Measurements from ENCODE around the gene VAMP8.
"Not testable (repeated sequence)": the region's sequence is repeated elsewhere in the genome, so short reads cannot be mapped to it uniquely, and the experiment has no call there.

VAMP8 gene

DNA sequence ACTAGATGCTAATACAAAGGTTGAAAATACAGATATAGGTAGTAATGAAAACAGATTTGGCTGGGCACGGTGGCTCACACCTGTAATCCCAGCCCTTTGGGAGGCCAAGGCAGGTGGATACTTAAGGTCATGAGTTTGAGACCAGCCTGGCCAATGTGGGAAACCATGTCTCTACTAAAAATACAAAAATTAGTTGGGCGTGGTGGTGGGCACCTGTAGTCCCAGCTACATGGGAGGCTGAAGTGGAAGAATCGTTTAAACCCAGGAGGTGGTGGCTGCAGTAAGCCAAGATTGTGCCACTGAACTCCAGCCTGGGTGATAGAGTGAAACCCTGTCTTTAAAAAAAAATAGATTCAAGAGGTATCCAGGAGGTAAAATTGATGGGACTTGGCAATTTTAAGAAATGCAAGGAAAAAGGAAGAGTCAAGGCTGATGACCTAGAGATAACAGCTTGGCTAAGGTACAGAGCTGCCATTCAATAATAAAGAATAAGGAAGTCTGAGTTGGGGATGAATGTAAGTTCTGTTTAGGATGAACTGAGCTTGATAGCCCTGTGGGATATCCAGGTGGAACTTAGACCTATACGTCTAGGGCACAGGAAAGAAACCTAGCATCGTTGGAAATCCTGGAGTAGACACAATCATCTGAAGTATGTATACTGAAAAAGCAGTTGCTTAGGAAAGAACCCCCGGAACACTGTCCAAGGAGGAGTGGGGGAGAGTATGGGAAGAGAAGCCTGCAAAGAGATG, 29.4 kb upstream of the VAMP8 start:
- no peak for DNase-seq

DNA sequence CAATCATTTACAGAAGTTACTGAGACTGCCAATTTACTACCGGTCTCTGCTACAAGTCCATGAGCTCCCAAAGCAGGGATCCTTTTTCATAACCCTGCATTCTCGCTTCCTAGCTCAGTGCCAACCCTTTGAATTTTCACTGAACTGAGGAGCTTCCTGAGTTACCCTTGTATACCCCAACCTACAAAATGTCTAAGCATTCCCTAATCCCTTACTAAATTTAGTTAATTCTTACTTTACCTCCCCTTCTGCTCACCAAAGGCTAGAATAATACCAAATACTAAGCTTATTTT, 28.8 kb upstream of the VAMP8 start:
- no peak for DNase-seq

- no peak for DNase-seq
These were observed 28.3 kb upstream of the VAMP8 start for GRCh38 chr2:85549095-85549494.

GRCh38 chr2:85549826-85550225, 27.6 kb upstream of the VAMP8 start:
- no peak for DNase-seq

DNA sequence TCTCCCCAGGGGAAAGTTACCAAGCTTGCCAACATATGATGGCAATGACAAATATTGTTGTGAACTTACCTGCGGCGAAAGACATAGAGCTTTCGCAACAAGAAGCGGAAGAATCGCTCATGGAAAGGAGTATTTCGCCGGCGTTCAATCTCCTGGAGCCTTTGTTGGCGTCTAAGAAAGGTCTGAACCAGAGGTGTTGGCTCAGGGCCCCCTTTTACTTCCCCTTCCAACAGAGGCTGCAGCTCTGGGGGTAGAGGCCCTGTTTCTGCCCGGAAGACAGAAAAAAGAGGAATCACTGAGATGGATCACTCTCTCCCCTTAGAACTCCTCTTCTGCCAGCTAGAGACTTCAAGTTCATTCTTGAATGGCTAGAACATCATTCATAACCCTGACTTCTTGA, 26.9 kb upstream of the VAMP8 start:
- DNase-seq: no peak

DNA sequence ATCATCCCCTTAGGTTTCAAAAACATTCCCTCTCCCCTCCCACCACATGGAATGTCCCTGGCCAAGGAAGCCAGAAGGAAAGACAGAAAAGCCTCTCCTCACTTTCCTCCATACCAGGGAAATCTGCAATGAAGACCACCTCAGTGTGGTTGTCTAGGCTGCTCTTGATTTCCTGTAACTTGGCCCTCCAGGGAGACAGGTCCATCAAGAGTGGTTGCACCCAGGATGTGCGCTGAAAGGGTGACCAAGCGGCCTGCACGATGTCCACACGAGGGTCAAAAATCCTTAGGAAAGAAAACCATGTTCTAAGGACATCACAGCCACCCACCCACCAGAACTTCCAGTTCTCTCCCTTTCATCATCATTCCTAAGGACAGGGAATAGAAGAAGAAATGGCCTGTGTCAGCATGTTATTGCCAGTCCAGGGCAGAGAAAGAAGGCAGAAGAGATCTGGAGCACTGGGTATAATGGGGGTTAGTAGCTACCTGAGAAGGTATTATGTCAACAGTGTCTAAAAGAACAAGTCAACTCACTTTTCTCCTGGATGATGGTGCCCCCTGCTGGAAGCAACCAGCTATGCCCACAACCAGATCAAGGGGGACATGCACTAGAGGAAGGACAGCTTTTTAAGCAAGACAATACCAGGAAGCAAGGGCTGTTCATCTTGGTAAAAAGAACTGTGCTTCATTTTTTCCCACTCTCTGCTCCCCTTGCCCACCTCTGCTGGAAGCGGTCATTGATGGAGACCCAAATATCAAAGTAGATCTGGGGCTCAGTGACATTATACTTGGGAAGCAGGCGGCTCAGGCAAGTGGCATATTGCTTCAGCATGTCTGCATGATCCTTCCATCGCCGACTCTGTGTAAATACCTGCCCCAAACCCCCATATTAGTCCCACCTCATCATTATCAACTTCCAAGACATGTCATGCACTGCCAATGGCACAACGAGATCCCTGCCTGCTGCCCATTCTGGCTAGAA, 25.4 kb upstream of the VAMP8 start:
- no peak for DNase-seq

DNA sequence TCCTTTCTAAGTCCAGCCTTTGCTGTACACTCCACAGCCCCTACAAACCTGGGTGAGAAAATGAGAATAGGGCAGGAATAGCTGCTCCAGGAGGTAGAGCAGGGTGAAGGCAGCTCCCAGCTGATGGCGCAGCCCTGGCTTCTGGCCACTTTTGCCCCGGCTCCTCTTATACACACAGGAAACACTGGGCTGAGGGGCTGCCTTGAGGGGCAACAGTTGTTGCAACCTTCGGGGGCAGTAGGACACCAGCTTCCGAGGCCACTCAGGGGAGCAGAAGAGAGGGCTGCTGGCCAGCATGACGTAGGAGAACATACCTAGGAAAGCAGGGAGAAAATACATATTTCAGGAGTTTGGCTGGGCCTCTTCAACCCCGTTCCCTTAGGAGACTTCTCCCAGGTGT, 24.2 kb upstream of the VAMP8 start:
- DNase-seq: no peak

GRCh38 chr2:85554980-85555612, 22.3 kb upstream of the VAMP8 start:
- DNase-seq: no peak

DNA sequence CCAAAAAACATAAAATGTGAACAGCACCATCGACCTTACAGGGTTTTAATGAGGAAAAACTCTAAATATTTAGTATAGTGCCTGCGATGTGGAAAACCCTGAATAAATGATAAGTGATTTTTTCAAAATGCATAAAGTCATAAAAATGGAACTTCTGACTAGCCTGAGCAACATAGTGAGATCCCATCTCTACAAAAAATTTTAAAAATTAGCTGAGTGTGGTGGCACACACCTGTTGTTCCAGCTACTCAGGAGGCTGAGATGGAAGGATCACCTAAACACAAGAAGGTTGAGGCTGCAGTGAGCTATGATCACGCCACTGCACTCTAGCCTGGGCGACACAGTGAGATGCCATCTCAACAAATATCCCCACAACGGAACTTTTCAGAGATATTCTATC, 20.3 kb upstream of the VAMP8 start:
- DNase-seq: no peak

- no peak for DNase-seq
These were observed 19.2 kb upstream of the VAMP8 start for GRCh38 chr2:85558160-85558559.

- not testable (repeated sequence) for DNase-seq
These were observed 17.0 kb upstream of the VAMP8 start for GRCh38 chr2:85560403-85560726.

- DNase-seq: no peak
These were observed 16.5 kb upstream of the VAMP8 start for GRCh38 chr2:85560812-85561279.

DNA sequence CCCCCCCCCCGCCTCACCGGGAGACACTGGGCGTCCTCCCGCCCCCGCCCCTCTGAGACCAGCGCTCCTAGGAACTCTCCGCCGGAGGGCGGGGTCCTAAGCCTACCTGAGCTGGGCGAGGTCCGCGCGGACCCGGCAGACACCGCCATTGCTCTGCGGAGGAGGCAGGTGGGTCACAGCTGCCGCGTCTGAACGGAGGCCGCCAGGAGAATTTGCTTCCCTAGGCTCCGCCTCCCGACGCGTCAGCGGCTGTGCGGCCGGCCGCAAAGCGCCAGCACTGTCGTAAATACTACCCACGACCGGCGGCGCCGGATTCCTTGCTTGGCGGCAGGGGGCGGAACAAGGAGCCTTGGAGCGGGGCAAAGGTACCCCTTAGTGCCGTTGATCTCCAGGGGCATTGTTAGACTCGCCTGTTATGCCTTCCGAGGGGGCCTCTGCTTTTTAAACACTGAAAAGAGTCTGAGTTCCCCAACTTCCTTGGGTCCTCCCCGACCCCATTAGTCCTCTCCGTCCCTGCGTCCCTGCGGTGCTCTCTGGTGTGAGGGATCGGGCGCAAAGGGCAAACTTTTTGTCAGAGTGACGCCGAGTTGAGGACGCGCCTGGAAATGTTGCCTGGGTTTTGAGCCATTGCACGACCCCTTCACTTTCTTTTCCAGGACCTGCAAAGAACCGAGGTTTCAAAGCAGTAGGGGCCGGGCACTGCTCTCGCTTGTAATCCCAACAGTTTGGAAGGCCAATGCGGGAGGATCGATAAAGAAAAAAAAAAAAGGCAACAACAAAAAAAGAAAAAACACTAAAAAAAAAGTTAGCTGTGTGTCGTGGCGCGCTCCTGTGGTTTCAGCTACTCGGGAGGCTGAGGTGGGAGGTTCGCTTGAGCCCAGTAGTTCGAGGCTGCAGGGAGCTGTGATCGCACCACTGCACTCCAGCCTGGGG, 15.8 kb upstream of the VAMP8 start, which contains the start of gene GGCX:
Gene GGCX, minus strand, starts transcription at position 214 of the 933 bp plus-strand sequence. Its CDS starts 65 bp downstream, at position 149.
- no peak for DNase-seq

DNA sequence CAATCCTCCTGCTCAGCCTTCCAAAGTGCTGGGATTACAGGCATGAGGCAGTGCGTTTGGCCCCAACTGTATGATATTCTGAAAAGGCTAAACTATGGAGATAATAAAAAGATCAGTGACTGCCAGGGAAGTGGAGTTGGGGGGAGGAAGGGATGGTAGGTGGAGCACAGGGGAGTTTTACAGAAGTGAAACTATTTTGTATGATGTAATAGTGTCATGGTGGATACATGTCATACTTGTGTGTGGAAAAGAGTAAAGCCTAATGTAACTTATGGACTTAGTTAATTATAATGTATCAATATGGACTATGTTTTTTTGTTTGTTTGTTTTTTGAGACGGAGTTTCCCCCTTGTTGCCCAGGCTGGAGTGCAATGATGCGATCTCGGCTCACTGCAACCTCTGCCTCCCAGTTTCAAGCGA, 13.2 kb upstream of the VAMP8 start:
- no peak for DNase-seq

GRCh38 chr2:85566265-85566664, 11.1 kb upstream of the VAMP8 start:
- no peak for DNase-seq

- no peak for DNase-seq
These were observed 1.6 kb upstream of the VAMP8 start for GRCh38 chr2:85575739-85576138.

GRCh38 chr2:85577063-85577385, 362 bp upstream of the VAMP8 start:
- DNase-seq: no peak

- no peak for DNase-seq
These were observed 1.1 kb downstream of the VAMP8 start for GRCh38 chr2:85578243-85579180.

GRCh38 chr2:85579266-85579935, 2.0 kb downstream of the VAMP8 start:
- no peak for DNase-seq

DNA sequence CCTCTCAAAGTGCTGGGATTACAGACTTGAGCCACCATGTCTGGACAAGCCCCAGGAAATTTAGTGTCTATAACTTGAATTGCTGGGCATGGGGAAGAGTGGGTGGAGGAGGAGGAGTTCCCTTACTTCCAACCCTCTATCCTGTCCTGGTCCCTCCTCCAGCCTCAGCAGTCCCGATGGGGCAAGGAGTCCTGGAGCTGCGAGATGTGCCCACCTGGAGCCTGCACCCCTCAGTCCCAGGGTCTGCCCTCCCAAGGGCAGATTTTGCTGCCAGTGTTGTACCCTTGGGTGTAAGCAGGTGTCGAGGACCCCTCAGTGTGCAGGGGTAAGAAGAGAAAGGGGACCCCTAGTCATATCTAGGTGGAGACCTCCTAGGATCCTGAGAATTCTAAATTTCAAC, 2.8 kb downstream of the VAMP8 start:
- DNase-seq: no peak

- no peak for DNase-seq
These were observed 5.1 kb downstream of the VAMP8 start for GRCh38 chr2:85582492-85582891.

Measured in cortex of kidney (tissue), 1 donor.